Measurements from ENCODE around the gene PIBF1.

The PIBF1 gene

DNA sequence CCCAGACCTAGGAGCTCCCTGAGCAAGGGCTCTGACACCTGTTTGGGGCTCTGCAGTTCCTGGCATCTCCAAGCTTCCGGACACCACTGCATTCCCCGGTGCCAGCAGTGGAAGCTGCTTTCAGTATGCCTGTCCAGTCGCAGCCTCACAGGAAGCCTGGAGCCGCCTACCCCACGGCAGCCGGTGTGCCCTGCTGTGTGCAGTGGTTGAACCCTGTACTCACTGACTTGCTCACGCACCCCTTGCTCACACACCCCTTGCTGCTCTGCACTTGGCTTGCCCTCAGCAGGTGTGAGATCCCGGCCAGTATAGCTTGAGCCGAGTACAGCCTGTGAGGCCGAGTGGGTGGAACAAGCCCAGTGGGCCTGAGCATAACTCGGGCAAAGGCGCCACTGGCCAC lies 70.3 kb downstream of the PIBF1 start:
- TF ChIP-seq, protein P1, sequence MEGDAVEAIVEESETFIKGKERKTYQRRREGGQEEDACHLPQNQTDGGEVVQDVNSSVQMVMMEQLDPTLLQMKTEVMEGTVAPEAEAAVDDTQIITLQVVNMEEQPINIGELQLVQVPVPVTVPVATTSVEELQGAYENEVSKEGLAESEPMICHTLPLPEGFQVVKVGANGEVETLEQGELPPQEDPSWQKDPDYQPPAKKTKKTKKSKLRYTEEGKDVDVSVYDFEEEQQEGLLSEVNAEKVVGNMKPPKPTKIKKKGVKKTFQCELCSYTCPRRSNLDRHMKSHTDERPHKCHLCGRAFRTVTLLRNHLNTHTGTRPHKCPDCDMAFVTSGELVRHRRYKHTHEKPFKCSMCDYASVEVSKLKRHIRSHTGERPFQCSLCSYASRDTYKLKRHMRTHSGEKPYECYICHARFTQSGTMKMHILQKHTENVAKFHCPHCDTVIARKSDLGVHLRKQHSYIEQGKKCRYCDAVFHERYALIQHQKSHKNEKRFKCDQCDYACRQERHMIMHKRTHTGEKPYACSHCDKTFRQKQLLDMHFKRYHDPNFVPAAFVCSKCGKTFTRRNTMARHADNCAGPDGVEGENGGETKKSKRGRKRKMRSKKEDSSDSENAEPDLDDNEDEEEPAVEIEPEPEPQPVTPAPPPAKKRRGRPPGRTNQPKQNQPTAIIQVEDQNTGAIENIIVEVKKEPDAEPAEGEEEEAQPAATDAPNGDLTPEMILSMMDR (IDR thresholded peaks at IDR 0.05) = no peak

DNA sequence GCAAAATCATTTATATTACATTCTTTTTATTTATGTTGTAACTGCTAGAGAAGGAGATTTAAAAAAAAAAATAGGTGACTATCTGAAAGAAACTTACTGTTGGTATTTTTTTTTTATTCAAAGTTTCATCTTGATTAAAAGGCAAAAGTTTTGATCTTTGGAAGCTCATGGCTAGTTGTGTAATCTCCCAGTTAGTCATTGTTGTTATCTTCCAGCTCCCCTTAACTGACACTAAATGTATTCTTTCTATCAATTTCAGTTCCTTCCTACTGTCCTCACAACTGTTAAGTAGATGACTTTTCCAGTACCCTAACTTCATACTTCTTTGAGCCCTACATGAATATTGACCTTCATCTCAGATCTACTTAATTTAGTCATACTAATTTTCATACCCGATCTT lies 71.1 kb downstream of the PIBF1 start:
- TF ChIP-seq, protein P1 (IDR thresholded peaks at IDR 0.05) = no peak
- Mint-ChIP-seq H3K27ac (peak overlapping the region; percentile 1), H3K36me3 (ENCODE audit: low read depth) (peaks cover 23% of the 10 kb centered on the region), H3K4me1 (no peaks in the 10 kb centered on the region), H3K9me3 (no peaks in the 10 kb centered on the region), H3K4me3 (no peak overlapping the region), H3K27me3 (ENCODE audit: low read depth, poor library complexity) (no peaks in the 10 kb centered on the region)
- no peak for DNase-seq

More for the DNA sequence above, 70.3 kb downstream of the PIBF1 start:
- no peak overlapping the region for H3K27ac Mint-ChIP-seq
- H3K4me3 Mint-ChIP-seq = no peak overlapping the region
- no peaks in the 10 kb centered on the region for H3K27me3 Mint-ChIP-seq (ENCODE audit: low read depth, poor library complexity)
- no peaks in the 10 kb centered on the region for H3K4me1 Mint-ChIP-seq
- H3K36me3 Mint-ChIP-seq (ENCODE audit: low read depth) = peaks cover 26% of the 10 kb centered on the region
- DNase-seq = no peak
- no peaks in the 10 kb centered on the region for H3K9me3 Mint-ChIP-seq

DNA sequence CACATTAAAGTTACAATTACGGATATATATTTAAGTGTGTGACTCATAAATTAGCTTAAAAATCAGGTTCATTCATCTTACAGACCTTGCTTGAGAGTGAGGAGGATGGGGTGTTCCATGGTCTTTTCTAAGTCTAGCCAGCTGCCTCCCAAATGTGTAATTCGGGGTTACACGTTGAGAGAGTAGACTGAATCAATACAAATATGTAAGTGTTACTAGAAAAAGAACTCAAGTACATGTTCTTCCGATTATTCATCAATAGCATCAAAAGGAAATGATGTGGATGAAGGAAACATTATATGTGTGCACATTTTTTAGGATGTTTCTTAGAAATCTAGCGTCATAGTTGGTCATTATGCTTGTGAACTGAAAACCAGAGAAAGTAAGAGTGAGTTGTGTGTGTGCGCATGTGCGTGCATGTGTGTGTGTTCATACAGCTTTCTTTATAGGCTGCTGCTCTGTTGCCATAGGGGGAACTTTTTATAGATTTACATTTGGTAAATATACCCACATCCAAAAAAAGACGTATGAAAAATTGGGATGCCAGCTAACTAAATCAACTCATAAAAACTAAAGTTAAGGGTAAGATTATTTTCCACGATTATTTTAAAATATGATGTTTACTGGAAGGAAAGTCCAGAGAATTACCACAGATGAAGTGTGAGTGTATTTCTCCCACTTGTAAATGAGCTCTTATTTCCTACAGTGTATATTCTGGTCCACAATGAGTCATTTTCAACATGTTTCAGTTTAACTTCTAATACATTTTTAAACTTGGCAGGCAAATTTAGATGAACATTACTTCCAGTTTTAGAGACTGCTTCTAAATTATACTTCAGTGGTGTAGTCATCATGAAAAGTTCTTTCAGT lies 82.4 kb downstream of the PIBF1 start:
- H3K27me3 Mint-ChIP-seq (ENCODE audit: low read depth, poor library complexity) = no peaks in the 10 kb centered on the region
- H3K27ac Mint-ChIP-seq = peak overlapping the region; percentile 14
- TF ChIP-seq, protein P1 (IDR thresholded peaks at IDR 0.05) = no peak
- H3K9me3 Mint-ChIP-seq = peaks cover 4% of the 10 kb centered on the region
- no peak overlapping the region for H3K4me3 Mint-ChIP-seq
- H3K36me3 Mint-ChIP-seq (ENCODE audit: low read depth) = peaks cover 60% of the 10 kb centered on the region
- H3K4me1 Mint-ChIP-seq = no peaks in the 10 kb centered on the region
- no peak for DNase-seq

DNA sequence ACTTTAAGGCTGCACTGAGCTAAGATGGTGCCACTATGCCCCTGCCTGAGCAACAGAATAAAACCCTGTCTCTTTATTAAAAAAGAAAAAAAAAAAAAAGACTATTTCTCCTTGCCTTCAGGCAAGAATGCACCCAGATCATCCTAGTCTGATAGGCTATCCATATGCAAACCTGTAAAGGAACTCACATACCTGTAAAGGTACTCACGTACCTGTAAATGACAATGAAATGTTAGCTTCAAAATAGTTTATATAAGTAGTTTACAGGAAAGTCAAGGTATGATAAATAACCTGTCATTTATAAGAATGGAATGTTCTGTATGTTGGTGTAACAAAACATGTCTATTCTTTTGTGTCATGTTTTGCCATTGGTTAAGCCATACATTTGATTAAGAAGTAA lies 86.3 kb downstream of the PIBF1 start:
- peaks cover 4% of the 10 kb centered on the region for H3K9me3 Mint-ChIP-seq
- no peak overlapping the region for H3K27ac Mint-ChIP-seq
- H3K36me3 Mint-ChIP-seq (ENCODE audit: low read depth) = peaks cover 64% of the 10 kb centered on the region
- no peaks in the 10 kb centered on the region for H3K27me3 Mint-ChIP-seq (ENCODE audit: low read depth, poor library complexity)
- no peak for DNase-seq
- H3K4me1 Mint-ChIP-seq = no peaks in the 10 kb centered on the region
- TF ChIP-seq, protein P1 (IDR thresholded peaks at IDR 0.05) = no peak
- H3K4me3 Mint-ChIP-seq = no peak overlapping the region

DNA sequence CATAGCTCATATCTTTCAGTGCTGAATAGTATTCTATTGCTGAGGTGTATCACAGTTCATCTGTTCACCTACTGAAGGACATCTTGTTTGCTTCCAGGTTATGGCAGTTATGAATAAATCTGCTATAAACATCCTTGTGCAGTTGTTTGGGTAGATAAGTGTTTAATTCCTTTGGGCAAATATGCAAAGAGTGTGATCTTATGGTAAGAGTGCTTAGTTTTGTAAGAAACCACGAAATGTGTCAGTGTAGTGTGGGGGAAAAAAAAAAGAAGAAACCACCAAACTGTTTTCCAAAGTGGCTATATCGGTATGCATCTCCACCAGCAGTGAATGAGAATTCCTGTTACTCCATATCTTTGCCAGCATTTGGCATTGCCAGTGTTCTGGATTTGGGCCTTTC lies 93.3 kb downstream of the PIBF1 start:
- H3K27ac Mint-ChIP-seq = no peak overlapping the region
- H3K36me3 Mint-ChIP-seq (ENCODE audit: low read depth) = peaks cover 85% of the 10 kb centered on the region
- no peaks in the 10 kb centered on the region for H3K27me3 Mint-ChIP-seq (ENCODE audit: low read depth, poor library complexity)
- no peak for DNase-seq
- peaks cover 18% of the 10 kb centered on the region for H3K9me3 Mint-ChIP-seq
- TF ChIP-seq, protein P1 (IDR thresholded peaks at IDR 0.05) = no peak
- no peaks in the 10 kb centered on the region for H3K4me1 Mint-ChIP-seq
- H3K4me3 Mint-ChIP-seq = no peak overlapping the region

DNA sequence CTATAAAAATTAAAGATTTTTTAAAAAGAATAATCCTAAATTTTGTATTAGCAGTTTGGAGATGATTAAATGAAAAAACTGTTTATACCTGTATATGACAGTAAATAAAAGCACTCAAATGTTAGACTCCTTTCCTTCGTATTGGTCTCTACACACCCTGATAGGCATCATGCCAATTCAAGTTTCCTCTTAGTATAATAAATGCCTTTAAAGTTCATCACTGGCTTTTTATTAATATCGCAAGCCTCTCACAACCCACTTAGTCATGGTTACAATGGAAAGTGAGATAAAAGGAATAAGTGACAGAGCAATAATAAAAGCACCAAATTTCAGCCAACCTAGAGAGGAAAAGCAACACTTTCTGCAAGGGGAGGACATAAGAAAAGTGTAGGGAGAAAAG lies 102.2 kb downstream of the PIBF1 start:
- no peak for DNase-seq
- no peaks in the 10 kb centered on the region for H3K4me1 Mint-ChIP-seq
- H3K27ac Mint-ChIP-seq = no peak overlapping the region
- peaks cover 41% of the 10 kb centered on the region for H3K36me3 Mint-ChIP-seq (ENCODE audit: low read depth)
- H3K4me3 Mint-ChIP-seq = no peak overlapping the region
- H3K9me3 Mint-ChIP-seq = peaks cover 19% of the 10 kb centered on the region
- no peaks in the 10 kb centered on the region for H3K27me3 Mint-ChIP-seq (ENCODE audit: low read depth, poor library complexity)
- TF ChIP-seq, protein P1 (IDR thresholded peaks at IDR 0.05) = no peak

Data from nephron progenitor cell (in vitro differentiated cells).